Fibroblast of skin of scalp (primary cell): ENCODE data around the gene ERICH2.

Experiments used
- DNase-seq: peaks from one replicate; pipeline ENCODE4 v3.0.0-alpha.2; 2013

Gene ERICH2

GRCh38 chr2:170763232-170763631, 6.9 kb upstream of the ERICH2 start:
- no peak for DNase-seq

DNA sequence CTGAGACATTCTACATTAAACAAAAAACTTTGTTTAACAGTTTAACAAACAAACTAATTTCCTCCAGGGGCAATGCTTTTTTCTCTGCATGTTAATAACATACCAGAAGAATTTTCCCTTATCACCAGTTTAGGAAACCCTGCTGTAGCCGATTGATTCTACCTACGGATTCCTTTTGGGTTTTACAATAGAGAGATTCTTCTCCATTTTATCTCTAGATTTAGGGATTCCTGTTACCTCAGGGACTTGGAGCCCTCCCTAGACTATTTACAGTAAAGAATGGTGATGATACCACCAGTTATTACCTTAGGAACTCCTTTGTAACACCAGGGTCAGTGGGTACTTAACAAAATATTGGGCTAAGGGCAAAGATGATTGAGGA, 5.3 kb upstream of the ERICH2 start:
- no peak for DNase-seq

- no peak for DNase-seq
Measured at GRCh38 chr2:170766693-170767092, 3.5 kb upstream of the ERICH2 start.

GRCh38 chr2:170770606-170771420, 635 bp downstream of the ERICH2 start:
- peak; percentile 81 for DNase-seq

DNA sequence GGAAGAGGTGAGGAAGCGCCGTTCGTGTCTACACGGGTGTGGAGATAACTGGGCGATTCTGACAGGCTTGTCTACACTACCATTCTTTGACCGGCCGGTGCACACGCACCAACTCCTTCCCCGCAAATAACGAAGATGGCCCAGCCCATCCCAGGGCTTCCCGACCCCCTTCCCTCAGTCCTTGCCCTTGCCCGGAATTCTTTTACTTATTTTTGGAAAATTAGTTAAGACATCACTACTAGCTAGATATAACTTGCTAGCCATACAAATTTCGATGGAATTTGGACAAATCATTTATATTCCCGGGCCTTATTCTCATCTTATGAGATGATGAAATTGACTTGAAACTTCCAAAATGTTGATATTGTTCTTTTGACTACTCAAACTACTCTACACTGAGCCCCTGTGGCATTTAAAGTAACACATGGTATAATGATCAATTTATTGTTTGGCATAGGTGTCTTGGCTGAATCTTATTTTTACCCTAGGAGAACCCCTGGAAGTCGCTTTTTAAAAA, 1.3 kb downstream of the ERICH2 start:
- peak; percentile 21 for DNase-seq

- no peak for DNase-seq
Measured at GRCh38 chr2:170772295-170772694, 2.1 kb downstream of the ERICH2 start.

- no peak for DNase-seq
Measured at GRCh38 chr2:170774074-170774473, 3.9 kb downstream of the ERICH2 start.

GRCh38 chr2:170778900-170779299, 8.7 kb downstream of the ERICH2 start:
- DNase-seq = no peak

- DNase-seq = no peak
Measured at GRCh38 chr2:170779304-170779703, 9.1 kb downstream of the ERICH2 start.

DNA sequence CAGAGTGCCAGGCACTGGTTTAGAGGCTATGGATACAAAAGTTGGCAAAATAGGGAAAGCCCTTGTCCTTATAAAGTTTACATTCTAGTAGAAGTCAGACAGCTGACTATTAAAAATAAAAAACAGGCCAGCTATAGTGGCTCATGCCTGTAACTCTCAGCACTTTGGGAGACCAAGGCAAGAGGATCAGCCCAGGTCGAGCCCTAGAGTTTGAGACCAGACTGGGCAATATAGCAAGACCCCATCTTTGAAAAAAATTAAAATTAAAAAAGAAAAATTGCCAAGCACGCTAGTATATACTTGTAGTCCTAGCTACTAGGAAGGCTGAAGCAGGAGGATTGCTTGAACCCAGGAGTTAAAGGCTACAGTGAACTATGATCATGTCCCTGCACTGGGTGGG, 12.5 kb downstream of the ERICH2 start:
- no peak for DNase-seq

GRCh38 chr2:170783549-170783948, 13.4 kb downstream of the ERICH2 start:
- no peak for DNase-seq

GRCh38 chr2:170798996-170799395, 28.8 kb downstream of the ERICH2 start:
- DNase-seq = no peak

DNA sequence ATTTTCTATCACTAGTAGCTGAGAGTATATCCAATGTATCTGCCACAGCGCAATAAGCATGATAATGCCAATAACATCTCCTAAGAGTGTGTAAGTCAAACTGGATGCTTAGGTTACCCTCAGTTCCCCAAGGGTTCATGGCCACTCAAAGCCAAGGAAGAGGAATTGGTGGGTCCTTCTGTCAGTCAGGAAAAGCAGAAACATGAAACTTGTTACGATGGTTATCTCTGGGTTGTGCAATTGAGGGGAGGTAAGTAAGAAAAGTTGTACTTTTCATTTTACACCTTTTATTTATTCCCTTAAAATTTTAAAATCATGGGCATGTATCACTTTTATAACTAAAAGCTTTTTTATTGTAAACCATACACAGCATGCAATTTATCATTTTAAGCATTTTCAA, 36.4 kb downstream of the ERICH2 start:
- no peak for DNase-seq

DNA sequence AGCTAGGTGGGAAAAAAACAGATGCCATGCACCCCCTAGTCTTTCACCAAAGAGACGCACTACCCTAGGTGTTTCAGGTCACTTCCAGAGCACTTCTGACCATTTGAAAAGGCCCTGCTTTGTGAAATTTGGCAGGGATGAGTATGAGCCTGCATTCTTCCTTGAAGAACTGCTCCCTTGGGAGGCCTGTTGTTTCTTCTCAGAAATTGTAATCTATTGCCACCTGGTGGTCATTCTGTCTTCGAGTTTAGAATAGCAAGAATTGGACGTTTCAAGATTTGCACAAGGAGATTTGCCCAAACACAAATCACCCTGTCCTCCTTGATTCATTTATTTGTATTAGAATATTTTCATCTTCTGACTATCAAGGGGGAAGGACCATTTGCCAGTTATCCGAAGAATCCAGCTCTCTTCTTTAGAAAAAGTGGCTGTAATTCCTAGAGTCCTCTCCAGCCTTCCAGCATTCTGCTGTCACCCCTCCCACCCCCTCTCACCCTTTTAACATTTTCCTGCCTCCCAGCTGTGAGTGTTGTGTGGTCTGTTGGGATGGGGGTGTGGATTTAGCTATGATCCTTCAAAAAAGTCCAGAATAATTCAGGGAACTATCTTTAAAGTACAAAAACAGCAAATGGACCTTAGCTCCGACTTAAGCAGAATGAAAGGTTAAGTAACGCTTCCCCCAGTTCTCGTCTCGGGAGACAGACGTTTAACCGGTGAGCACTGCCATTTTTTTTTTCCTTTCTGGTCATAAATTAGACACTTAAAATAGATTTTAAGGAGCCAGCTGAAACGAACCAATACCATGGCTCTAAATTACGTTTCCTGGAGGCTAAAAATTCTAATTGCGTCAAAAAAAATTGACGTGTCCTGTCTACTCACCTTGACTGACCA, 42.8 kb downstream of the ERICH2 start:
- peak; percentile 92 for DNase-seq

DNA sequence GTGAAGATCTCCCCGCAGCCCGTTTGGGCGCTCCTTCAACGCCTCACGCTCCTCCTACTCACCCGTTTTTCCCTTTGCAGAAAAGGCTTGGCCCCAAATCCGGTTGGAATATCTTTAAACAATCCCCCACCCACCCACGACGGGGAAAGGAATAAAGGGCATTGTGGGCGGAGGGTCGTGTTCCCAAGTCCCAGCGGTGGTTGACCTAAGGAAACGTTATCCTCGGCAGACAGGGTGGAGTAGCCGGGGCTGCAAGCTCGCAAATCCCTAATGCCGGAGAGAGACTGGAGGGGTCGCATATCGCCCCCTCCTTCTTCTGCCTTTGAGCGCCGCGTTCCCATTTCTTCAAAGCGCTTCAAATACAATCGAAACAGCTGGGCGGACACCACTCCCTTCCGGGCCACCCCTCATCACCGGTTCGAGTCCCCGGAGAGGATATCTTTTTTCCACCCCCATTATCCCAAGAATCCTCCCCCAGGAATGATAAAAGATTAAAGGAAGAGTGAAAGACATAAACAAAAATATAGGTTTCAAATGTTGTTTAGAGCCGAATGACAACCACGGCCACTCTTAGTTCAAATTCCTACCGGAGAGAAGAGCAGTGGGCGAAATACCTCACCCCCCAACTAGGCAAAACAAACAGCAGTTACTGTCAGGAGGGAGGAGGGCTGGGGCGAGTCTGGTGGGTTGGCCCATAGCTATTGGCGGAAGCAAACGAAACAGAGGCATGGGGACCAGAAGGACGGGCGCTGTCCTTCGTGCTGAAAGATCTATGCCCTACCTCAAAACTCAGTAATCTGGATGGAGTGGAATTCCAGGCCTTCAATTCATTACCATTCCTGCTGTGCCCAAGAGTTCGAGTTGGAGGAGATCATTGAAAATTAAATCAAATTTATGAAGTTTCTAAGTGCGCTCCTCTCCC, 43.7 kb downstream of the ERICH2 start:
- peak; percentile 69 for DNase-seq

GRCh38 chr2:170814533-170815230, 44.5 kb downstream of the ERICH2 start:
- no peak for DNase-seq

DNA sequence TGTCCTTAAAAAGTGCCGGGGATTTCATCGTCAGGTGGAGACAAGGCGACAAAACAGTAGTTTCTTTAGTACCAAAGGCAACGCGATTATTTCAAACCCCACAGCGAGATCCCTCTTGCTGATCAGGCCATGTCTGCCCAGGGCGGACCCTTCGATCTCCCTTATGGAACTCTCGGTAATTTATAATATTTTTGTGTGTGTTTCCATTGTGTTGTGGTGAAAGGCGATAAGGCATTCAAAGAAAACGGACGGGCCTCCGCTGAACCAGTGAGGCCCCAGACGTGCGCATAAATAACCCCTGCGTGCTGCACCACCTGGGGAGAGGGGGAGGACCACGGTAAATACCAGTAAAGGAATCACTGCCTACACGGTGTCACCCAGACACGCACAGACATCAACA, 45.1 kb downstream of the ERICH2 start:
- no peak for DNase-seq

- DNase-seq = peak; percentile 47
Measured at GRCh38 chr2:170815746-170816503, 45.7 kb downstream of the ERICH2 start.

DNA sequence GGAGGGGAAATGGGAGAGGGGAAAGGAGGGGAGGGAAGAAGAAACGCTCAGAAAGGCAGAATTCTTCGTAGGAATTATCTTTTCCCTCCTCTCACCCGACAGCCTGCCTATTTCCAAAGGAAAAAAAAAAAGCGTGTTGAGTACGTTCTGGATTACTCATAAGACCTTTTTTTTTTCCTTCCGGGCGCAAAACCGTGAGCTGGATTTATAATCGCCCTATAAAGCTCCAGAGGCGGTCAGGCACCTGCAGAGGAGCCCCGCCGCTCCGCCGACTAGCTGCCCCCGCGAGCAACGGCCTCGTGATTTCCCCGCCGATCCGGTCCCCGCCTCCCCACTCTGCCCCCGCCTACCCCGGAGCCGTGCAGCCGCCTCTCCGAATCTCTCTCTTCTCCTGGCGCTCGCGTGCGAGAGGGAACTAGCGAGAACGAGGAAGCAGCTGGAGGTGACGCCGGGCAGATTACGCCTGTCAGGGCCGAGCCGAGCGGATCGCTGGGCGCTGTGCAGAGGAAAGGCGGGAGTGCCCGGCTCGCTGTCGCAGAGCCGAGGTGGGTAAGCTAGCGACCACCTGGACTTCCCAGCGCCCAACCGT, 46.4 kb downstream of the ERICH2 start, which contains the start of gene GAD1:
Gene GAD1, plus strand, starts transcription at position 384 of the 589 bp plus-strand sequence. CDS start 1,705 bp downstream, outside the sequence.
- peak; percentile 66 for DNase-seq
